ENCODE results near the gene RPL41.
"Not testable (repeated sequence)": the region's sequence is repeated elsewhere in the genome, so short reads cannot be mapped to it uniquely, and the experiment has no call there.

Gene RPL41

GRCh38 chr12:56103066-56103711 lies 13.2 kb upstream of the RPL41 start:
- no peak for DNase-seq (ENCODE audit: low read depth, low spot score)

- DNase-seq (ENCODE audit: low read depth, low spot score), result no peak
Measured at GRCh38 chr12:56103823-56104108, 12.7 kb upstream of the RPL41 start.

GRCh38 chr12:56104109-56104814 lies 12.2 kb upstream of the RPL41 start, which contains the start of gene PA2G4:
Gene PA2G4, plus strand, starts transcription at chr12:56104559. Its CDS starts 179 bp downstream, at chr12:56104738.
- DNase-seq (ENCODE audit: low read depth, low spot score), result peak; percentile 96

GRCh38 chr12:56104815-56105608 lies 11.4 kb upstream of the RPL41 start:
- DNase-seq (ENCODE audit: low read depth, low spot score), result no peak

- no peak for DNase-seq (ENCODE audit: low read depth, low spot score)
Measured at GRCh38 chr12:56105609-56105902, 10.9 kb upstream of the RPL41 start.

- no peak for DNase-seq (ENCODE audit: low read depth, low spot score)
Measured at GRCh38 chr12:56107242-56107641, 9.2 kb upstream of the RPL41 start.

GRCh38 chr12:56110571-56110970 lies 5.9 kb upstream of the RPL41 start:
- DNase-seq (ENCODE audit: low read depth, low spot score), result no peak

GRCh38 chr12:56114084-56114483 lies 2.3 kb upstream of the RPL41 start:
- no peak for DNase-seq (ENCODE audit: low read depth, low spot score)

GRCh38 chr12:56115329-56115728 lies 1.1 kb upstream of the RPL41 start:
- DNase-seq (ENCODE audit: low read depth, low spot score), result no peak

- not testable (repeated sequence) for DNase-seq (ENCODE audit: low read depth, low spot score)
Measured at GRCh38 chr12:56117082-56117706, 761 bp downstream of the RPL41 start.

GRCh38 chr12:56117778-56118687 lies 1.6 kb downstream of the RPL41 start, which contains the start of gene ZC3H10:
Gene ZC3H10, plus strand, starts transcription at chr12:56118266. Its CDS starts 2,297 bp downstream, at chr12:56120563.
- peak; percentile 98 for DNase-seq (ENCODE audit: low read depth, low spot score)

GRCh38 chr12:56118688-56119357 lies 2.4 kb downstream of the RPL41 start:
- DNase-seq (ENCODE audit: low read depth, low spot score), result no peak

GRCh38 chr12:56119361-56119796 lies 2.9 kb downstream of the RPL41 start:
- no peak for DNase-seq (ENCODE audit: low read depth, low spot score)

GRCh38 chr12:56120158-56120846 lies 3.9 kb downstream of the RPL41 start:
- DNase-seq (ENCODE audit: low read depth, low spot score), result no peak

- no peak for DNase-seq (ENCODE audit: low read depth, low spot score)
Measured at GRCh38 chr12:56121204-56121870, 4.9 kb downstream of the RPL41 start.

- DNase-seq (ENCODE audit: low read depth, low spot score), result no peak
Measured at GRCh38 chr12:56122637-56123036, 6.2 kb downstream of the RPL41 start.

GRCh38 chr12:56124133-56124532 lies 7.7 kb downstream of the RPL41 start:
- DNase-seq (ENCODE audit: low read depth, low spot score), result no peak

GRCh38 chr12:56126732-56127239 lies 10.4 kb downstream of the RPL41 start:
- DNase-seq (ENCODE audit: low read depth, low spot score), result no peak

- no peak for DNase-seq (ENCODE audit: low read depth, low spot score)
Measured at GRCh38 chr12:56127485-56127887, 11.1 kb downstream of the RPL41 start.

Data from brain pericyte (primary cell).